HT-29 (cell line): Measurements from ENCODE around the gene ZNF513. TPM values are rescaled to one million over a fixed set of nuclear protein-coding genes. Genes with fewer than 3 reads are reported as not detected.

Source experiments
- DNase-seq: peaks from one replicate; pipeline ENCODE4 v3.0.0-alpha.2; 2015; ENCODE audit warnings: low spot score
- total RNA-seq: library from RNA; depleted of rRNA; stranded (reverse); fragments of >200 nt; shearing (Covaris generic); gene quantifications from 2 replicates; pipeline ENCODE4 v1.2.3, GENCODE V29; 2014; rRNA removed

Gene ZNF513
- total RNA-seq: 16.0 and 20.4 TPM in 2 replicates

GRCh38 chr2:27380626-27381545 lies at the start of gene ZNF513:
Gene ZNF513, minus strand, starts transcription at chr2:27380734. Its CDS starts 208 bp downstream, at chr2:27380526.
- peak; percentile 93 for DNase-seq

- DNase-seq: peak; percentile 86
Observed at GRCh38 chr2:27428978-27429541, 48.5 kb upstream of the ZNF513 start.

- DNase-seq: peak; percentile 92
Observed at GRCh38 chr2:27428213-27428977, 47.9 kb upstream of the ZNF513 start, which contains the start of gene NRBP1. Gene NRBP1, plus strand, starts transcription at chr2:27428631. Its CDS starts 4,643 bp downstream, at chr2:27433274.

- no peak for DNase-seq
Observed at GRCh38 chr2:27427863-27428212, 47.3 kb upstream of the ZNF513 start.

- DNase-seq: peak; percentile 8
Observed at GRCh38 chr2:27425039-27425438, 44.5 kb upstream of the ZNF513 start.

GRCh38 chr2:27422958-27423357 lies 42.4 kb upstream of the ZNF513 start:
- no peak for DNase-seq

GRCh38 chr2:27421660-27422250 lies 41.2 kb upstream of the ZNF513 start:
- no peak for DNase-seq

- no peak for DNase-seq
Observed at GRCh38 chr2:27420996-27421395, 40.5 kb upstream of the ZNF513 start.

GRCh38 chr2:27416151-27416550 lies 35.6 kb upstream of the ZNF513 start:
- no peak for DNase-seq

GRCh38 chr2:27412419-27413152 lies 32.1 kb upstream of the ZNF513 start:
- no peak for DNase-seq

GRCh38 chr2:27409321-27410073 lies 29.0 kb upstream of the ZNF513 start, which contains the start of gene PPM1G:
Gene PPM1G, minus strand, starts transcription at chr2:27409591. Its CDS starts 169 bp downstream, at chr2:27409422.
- DNase-seq: peak; percentile 97

GRCh38 chr2:27408601-27409320 lies 28.2 kb upstream of the ZNF513 start:
- DNase-seq: peak; percentile 39

- peak; percentile 72 for DNase-seq
Observed at GRCh38 chr2:27407798-27408491, 27.4 kb upstream of the ZNF513 start.

GRCh38 chr2:27400348-27401135 lies 20.0 kb upstream of the ZNF513 start:
- DNase-seq: no peak

GRCh38 chr2:27398962-27399361 lies 18.4 kb upstream of the ZNF513 start:
- DNase-seq: no peak

- DNase-seq: no peak
Observed at GRCh38 chr2:27393225-27393624, 12.7 kb upstream of the ZNF513 start.

GRCh38 chr2:27390822-27391679 lies 10.5 kb upstream of the ZNF513 start:
- no peak for DNase-seq
